Stimulated activated CD4-positive, alpha-beta T cell treated with anti-CD3 and anti-CD28 coated beads, Interleukin-12 subunit alpha, Interleukin-12 subunit beta, amount 100 ng/mL, for 4 hours (primary cell): ENCODE measurements around the gene CDH13.

Experiments used
- DNase-seq: peaks from one replicate; pipeline ENCODE4 v3.0.0-alpha.2; 2020

Gene CDH13

DNA sequence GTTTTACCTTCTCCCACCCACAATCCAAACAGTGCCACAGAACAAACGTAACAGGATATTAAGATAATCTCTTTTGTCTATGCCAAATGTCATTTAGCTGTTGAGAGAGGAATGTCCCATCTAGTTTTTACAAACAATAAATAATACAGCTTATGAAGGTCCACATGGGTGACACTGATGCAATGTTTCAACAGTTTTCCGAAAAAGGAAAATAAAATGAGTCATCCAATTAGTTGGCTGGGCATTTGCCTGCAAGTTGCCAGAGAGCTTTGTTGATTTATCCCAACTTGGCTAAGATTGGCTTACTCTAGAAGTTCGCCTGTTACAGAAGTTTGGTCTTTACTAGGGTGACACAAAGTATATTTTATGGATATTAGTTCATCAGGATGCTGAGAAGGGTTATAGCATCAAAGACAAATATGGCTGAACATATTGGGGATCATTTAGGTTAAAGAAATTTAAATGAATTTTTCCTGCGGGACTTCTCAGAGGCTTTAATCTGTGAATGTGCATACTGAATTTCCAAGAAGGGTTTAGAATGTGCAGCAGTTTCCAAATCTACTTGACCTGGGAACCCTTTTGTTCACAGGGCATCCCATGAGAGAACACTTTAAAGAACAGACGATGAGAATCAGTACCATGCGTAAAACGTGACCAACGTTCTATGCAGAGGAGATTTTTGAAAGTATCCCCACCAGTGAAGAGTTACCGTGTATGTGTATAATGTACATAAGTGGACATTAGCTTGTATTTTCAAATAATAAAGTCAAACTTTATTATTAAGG is 73.1 kb downstream of the CDH13 start:
- DNase-seq: no peak

DNA sequence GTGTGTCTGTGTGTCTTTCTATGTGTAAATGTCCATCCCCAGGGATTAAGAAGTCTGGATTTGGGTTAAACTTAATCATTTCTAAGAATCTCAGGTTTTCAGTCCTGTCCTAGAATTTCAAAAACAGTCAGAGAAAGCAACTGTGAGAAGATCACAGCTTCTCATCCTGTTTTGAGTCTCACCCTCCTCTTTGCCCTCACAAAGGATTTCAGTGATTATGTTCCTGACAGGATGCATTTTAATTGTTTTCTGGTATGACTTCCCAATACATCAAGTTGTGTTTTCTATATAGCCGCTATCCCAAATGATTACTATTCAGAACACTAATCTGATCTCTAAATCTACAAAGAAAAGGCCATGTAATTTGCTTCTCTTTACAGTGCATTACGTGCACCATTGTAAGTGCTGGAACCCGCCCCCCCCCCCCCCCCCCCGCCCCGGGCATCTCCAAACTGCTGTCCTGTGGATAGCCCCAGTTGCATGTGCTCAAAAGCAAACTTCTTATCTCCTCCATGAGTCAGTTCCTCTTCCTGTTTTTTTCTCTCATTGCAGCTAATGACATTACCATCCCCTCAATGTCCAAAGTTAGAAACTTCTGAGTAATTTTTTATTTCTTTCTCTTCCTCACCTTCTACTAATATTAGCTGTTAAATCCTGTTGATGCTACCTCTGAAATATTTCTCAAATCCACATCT is 73.9 kb downstream of the CDH13 start:
- no peak for DNase-seq

DNA sequence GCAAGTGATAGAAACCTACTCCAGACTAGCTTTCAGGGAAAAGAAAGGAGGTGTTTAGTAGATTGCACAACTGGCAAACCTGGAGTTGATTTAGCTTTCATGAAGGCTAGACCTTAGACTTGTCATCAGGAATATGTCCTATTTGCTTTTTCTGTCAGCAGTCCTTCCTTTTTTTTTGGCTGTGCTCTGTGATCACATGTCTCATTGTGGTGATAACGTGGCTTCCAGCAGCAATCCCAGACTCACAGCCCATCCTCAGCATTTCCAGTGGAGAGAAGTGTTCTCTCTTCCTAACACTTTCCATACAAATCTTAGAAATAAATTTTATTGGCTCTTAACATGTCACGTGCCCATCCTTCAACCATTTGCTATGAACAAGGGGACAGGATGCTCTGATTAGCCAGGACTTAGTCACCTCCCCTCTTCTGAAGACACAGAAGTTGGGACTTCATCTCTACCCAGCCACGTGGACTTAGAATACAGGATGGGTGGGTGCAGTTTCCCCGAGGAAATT is 74.7 kb downstream of the CDH13 start:
- no peak for DNase-seq

DNA sequence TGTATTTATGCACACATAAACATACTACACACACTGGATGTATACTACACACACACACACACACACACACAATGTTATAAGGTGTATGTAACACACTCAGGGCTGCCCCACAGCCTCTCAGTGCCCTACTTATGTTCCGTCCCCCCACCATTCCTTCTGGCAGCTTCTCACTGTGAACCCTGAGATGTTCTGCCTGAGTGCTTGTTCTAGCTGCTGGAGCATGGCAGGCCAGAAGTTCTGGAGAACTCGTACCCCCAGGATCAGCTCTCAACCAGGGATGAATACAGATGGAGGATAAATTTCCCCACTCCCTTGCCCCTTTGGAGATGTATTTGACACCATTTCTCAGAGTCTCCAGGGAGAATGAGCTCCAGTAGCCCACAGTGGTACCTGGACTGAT is 76.4 kb downstream of the CDH13 start:
- no peak for DNase-seq

DNA sequence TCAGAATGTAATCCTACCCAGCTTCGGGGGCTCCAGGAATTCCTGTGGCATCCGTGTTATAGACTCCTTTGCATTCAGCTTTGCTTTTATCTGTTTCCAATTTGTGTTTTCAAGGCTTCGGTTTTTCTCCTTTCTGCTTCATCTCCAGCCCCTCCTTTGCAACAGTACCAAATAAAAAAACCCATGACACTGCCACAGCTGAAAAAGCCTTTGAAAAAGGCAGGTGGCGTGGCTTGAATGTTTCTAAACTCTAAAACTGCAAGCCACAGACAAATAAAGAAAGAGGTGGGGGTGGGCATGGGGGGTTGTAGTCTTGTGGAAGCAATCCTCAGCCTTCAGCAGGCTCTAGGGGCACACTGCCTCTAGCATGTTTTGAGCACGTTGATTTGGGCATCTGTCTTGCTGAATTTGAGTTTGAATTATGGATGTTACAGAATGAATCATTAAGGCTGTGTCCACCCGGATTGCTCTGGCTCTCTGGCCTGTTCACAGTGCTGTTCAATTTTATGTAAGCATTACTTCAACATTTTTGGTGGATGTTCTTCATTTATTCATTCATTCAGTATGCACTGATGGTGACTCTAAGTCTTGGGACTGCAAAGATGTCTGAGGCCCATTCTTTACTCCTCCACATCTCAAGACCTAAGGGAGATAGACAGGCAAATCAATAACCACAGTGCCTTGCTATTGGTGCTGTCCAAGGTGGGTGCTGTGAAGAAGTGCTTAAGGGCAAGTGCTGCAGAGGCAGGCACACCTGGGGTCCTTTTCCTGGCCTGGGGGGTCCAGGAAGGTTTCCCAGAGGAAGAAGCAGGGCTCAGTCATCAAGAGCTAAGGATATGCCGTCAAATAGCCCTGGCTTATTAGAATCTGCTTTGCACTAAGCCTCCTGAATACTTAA is 77.4 kb downstream of the CDH13 start:
- DNase-seq: no peak

DNA sequence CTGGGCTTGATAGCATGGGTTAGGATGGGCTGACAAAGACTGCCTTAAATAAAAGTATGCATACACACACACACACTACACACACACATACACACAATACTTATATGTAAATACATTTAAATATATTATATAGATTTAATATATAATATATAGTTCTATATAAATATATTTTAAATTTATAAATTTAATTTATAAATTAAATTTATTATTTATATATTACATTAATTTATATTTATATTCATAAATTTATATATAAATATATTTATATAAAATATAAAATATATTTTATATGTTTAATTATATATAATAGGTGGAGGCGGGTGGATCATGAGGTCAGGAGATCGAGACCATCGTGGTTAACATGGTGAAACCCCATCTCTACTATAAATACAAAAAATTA is 83.2 kb downstream of the CDH13 start:
- DNase-seq: no peak

DNA sequence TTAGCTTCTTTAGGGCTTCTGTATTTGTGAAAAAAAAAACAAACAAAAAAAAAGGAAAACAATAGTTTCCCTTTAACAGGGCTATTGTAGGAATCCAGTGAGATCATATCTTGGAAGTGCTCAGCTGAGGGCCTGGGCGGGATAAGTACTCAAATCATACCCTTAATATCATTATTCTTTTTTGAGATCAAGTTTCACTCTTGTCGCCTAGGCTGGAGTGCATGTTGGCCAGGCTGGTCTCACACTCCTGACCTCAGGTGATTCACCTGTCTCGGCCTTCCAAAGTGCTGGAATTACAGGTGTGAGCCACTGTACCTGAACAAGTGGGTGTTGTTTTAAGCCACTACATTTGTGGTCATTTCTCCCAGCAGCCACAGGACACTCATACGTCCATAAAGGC is 87.0 kb downstream of the CDH13 start:
- DNase-seq: no peak

DNA sequence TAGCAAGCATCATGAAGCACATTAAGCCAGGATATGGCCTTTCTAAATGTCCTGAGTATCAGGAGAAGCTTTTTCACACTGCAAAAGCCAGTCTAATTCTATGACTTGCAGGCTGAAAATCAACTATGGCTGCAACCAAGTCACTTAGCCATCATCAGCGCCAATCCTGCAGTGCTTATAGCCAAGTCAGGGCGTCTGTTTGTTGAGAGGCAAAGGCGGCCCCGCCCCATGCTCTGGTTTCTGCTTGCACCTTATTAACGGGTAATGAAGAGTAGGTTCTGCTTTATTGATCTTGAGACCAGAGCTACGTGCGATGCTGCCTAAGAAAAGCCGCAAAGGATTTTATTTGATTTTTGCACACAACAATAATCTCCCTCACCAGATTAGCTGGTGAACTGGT is 88.4 kb downstream of the CDH13 start:
- no peak for DNase-seq

DNA sequence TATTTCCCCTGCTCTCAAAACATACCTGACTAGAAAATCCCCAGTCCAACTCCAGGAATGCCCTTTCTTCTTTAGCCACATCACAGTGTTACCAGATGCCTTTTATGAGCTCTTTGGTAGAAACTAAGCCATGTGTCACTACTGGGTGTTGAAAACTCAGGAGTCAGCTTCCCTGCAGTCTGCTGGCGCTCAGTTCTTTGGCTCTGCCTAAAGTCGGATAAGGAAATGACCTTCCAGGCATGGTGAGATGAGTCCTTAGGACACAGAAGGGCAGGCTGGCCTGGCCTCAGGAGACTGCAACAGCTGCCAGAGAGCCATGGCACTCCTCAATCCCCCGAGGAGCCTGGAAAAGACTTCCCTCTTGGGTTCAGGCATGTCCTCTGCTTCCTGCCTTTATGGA is 89.1 kb downstream of the CDH13 start:
- no peak for DNase-seq

DNA sequence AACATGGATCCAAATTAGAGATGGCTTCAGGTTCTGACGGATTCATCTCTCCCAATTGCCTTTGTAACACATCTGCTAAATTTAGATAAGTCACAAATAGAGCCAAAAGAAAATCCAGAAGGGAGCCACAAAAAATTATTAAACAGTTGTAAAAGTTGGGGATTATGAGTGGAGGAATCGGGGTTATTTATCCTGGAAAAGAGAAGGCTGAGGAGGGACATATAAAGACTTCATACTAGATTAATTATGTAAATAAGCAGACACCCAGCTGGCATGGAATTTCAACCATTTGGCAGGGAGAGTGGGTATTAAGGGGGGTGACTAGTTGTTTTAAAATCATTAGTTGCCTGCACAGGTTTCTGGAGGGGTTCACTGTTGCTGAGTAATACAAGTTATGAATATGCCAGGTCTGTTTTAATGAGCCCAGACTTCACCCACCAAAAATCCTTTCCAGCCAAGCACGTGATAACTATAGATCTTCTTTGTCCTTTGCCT is 89.6 kb downstream of the CDH13 start:
- DNase-seq: no peak

DNA sequence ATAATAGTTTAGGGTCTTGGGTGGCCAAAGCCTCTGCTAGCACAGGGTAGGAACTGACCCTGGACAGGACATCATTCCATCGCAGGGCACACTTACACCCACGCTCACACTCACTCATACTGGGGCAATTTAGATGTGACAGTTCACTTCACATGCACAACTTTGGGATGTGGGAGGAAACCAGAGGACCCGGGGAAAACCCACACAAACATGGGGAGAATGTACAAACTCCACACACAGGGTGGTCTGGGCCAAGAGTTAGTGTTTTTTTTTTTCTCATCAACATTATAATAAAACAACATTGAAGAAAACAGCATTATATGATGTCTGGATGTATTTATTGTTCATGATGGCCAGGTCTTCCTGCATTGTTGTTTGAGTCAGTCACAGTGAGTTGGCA is 93.6 kb downstream of the CDH13 start:
- DNase-seq: no peak

DNA sequence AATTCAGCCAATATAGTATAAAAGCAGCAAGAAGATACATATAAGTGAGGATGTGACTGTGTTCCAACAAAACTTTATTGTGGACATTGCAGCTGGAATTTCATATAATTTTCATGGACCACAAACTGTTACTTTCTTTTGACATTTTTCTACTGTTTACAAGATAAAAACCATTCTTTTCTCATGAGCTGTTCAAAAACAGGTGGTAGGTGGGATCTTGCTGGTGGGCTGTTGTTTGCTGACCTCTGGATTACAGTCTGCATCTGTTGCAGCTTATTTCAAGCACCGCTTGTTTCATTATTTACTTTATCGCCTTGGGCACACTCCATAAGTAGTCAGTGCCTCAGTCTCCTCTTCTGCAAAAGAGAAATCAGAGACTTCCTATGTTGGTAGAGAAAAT is 99.5 kb downstream of the CDH13 start:
- no peak for DNase-seq

DNA sequence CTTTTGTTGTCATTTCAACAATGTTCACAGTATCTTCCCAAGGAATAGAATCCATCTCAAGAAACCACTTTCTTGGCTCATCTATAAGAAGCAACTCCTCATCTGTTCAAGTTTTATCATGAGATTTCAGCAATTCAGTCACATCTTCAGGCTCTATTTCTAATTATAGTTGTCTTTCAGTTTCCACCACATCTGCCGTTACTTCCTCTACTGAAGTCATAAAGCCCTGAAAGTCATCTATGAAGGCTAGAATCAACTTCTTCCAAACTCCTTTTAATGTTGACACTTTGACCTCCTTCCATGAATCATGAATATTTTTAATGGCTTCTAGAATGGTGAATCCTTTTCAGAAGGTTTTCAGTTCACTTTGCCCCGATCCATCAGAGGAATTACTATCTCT is 102.1 kb downstream of the CDH13 start:
- DNase-seq: no peak

DNA sequence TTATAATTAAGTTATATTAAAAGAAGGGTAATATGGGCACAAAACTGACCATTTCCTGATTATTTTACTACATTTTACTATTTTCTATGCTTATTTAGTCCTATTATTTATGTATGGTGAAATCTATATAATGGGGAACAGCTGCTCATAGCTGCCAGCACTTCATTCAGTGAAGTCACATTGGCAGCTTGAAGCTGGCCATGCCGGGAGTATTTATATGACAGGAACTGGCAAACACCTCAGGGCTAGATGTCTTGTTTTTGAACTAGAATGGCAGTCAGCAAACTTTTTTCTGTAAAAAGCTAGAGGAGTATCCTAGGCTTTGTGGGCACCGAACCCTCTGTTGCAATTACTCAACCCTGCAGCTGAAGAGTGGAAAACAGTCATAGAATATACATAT is 104.1 kb downstream of the CDH13 start:
- DNase-seq: no peak

DNA sequence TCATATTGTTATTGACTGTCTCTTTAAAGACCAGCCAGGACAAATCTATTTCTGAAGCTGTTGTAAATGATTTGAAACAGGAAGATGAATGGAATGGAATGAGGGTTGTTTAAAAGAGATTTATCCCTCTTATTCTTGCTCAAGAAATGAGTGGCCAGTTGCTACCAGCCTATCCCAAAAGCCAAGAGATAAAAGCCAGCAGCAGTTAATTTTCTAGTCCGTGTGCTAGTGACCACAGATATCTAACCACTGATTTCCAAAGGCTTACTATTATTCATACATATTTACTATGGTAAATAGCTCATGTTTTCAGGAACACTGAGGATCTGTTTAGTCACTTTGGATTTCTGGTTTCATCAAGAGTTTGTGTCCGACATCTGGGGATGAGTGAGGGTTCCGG is 105.7 kb downstream of the CDH13 start:
- DNase-seq: no peak

DNA sequence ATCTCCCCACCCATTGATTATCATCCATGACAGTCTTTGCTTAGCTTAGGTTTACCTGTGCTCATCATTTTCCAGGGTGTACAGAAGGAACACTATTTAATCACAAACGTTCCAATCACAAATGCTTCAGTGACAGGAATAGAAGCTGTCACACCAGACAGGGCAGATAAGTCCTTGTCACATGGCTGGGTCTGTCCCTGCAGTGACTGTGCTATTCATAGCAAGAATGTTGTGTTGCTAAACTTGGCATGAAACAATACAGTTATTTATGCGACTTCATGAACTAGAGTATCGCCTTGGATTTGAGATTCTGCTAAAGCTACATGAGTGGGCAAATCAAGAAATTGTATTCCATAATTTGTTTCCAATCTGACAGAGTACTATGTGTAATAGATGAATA is 108.4 kb downstream of the CDH13 start:
- no peak for DNase-seq

DNA sequence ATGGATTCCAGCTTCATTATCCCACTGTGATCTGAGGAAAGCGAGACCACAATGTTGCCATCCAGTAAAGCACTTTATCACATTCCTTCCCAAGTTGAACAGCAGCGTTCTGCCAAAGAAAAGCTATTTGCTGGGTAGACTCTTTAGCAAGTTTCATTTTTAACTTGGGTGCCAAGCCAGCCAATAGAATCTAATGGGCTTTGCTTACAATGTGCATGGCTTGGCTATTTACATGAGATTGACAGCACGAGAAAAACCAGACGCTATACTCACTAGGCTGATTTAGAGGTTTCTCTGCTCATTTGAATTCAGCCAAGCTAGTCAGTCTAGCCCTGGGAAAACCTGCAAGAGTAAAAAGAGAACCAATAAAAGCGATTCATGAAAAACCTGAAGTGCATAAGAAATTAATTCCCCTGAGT is 108.9 kb downstream of the CDH13 start:
- no peak for DNase-seq

DNA sequence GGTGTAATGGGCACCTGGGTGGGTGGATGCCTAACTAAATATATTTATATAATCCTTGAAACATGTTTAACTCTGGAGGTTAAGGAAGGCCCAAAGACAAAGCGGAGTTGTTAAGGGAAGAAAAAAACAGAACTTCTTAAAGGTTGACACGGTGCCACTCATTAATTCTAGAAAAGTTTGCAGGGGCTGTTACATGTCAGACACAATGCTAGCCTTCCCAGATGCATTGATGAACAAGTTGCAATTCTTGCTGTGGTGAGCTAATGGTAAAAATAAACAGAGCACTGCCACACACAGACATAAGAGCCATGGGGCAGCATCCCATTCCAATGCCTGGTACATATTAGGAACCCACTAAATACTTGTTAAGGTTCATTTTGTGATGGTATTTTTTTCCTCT is 109.5 kb downstream of the CDH13 start:
- DNase-seq: no peak

DNA sequence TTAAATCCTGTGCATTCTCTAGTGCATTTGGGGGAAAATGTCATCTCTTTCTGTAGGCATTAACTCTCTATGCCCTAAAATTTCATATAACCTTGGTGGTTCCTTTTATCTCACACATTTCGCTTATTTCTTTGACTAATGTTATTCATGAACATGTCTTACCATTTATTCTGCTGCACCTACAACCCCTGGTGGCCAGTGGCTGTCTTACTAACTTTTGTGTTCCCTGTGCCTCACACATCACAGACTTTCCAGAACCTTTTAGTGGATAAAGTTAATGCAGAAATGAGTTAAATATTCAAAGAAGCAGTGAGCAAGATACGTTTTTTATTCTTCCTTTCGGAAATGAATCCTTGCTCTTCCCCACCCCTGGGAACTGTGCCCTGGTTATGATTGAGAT is 111.9 kb downstream of the CDH13 start:
- no peak for DNase-seq

DNA sequence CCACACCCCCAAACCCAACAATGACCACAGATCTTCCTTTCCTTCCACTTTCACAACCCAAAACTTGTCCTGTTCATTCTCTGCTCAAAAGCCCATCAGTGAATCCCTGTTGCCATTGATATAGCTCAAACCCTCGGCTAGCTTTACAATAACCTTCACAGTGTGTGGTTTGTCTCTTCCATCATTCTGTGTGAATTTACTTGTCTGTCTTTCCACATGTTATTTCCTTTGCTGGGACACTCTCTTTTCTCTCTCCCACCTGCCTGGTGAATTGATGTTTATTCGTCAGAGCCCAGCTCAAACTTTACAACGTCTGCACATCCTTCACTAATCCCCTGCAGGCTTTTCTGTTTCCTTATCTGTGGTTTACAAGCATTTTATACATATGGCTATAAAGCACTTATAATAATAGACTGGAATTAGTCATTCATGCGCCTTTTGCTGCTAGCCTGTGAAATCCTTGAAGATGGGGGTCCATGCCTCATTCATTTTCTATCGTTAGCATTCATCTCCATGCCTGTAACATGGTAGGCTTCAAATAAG is 114.4 kb downstream of the CDH13 start:
- no peak for DNase-seq

DNA sequence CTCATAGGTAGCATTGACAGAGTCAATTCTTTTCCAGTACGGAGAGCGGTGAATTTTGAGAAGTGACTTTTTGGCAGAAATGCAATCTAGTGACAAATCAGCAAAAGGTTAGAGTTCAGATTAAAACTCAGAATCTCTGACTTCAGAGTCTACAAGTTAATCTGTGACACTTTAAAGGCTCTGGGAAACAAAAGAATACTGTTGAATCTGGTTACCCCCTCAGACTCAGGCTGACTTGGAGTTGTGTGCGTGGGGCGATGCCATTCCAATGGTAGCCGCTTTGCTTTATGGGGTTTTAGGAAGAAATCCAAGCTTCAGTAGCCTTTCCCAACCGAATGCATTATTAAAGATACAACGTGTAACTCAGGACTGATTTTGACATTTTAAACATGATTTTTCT is 118.2 kb downstream of the CDH13 start:
- DNase-seq: no peak

DNA sequence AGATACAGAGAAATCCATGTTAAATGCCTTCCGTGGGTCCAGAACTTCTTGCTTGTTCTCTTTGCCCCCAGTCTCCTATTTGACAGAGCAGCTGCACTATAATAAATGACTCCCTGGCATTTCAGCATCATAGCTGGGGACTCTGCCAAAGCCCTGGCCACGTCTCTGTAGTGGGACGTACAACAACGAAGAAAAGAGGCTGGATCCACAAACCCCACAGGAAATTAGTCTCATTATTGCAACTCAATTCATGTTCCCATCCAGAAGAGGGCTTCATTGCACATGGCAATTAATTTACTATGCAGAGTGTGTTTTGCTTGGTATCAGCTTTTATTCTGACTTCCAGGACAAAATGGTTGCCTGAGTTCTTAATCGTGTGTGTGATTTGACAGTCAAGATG is 121.3 kb downstream of the CDH13 start:
- DNase-seq: no peak

DNA sequence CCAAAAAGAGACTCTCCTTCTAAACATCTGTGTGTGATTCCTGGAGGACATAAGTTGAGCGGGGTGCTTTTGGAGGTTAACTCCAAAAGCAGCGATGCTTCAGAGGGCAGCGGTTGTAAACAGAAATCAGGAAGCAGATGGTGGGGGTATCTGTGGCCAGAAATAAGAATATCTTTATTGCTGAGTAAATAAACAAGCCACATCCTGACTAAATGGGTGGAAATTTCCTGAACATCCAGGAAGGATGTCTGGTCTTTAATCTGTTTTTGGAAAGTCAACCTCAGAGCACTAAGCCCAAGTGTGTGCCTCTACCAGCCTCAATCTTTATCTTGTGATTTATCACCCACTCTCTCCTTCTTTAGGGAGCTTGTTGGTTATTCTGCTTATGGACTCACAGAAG is 123.3 kb downstream of the CDH13 start:
- DNase-seq: no peak
